Activated CD4-positive, alpha-beta T cell treated with anti-CD3 and anti-CD28 coated beads for 1 hour (primary cell): ENCODE results near the gene C1orf210.

Experiments
- DNase-seq: peaks from one replicate; pipeline ENCODE4 v3.0.0-alpha.2; 2020

The C1orf210 gene

GRCh38 chr1:43272161-43272560 is 13.2 kb downstream of the C1orf210 start:
- no peak for DNase-seq

DNA sequence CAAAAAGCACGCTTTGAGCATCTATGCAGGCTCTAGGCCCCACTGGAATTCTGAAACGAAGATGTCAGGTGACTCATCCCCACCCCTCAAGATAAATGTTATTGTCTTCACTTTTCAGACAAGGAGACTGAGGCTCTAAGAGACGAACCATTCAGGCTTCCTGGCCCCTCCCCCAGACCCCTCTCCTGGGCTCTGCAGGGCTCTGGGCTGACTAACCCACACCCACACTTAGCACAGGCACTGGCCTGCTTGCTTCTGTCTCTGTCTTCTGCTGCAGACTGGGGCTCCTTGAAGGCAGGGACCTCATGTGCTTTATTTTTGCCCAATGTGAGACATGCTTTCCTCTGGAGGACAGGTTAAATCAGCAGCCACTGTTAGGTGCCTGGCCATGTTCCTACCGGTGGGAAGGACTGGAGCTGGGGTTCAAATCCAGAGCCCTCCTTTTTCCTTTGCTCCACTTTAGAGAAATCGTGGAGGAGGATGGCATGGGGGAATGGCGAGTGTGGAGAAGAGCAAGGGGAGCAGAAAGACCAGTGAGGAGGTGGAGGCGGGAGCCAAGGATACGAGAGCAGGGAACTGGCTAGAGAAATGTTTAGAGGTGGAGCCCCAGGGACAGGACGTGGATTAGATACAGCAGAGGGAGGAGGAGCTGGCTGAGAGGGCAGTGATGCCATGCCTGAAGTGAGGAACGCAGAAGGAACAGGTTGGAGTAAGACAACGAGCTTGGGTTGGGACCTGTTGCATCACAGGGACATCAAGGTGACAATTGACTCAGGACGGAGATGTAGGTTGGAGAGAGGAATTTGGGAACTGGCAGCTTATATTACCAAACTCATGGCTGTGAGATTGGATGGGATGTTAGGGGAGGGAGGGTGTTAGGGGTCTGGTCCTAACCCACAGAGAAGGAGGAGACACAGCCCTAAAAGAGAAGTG is 13.9 kb downstream of the C1orf210 start:
- no peak for DNase-seq

DNA sequence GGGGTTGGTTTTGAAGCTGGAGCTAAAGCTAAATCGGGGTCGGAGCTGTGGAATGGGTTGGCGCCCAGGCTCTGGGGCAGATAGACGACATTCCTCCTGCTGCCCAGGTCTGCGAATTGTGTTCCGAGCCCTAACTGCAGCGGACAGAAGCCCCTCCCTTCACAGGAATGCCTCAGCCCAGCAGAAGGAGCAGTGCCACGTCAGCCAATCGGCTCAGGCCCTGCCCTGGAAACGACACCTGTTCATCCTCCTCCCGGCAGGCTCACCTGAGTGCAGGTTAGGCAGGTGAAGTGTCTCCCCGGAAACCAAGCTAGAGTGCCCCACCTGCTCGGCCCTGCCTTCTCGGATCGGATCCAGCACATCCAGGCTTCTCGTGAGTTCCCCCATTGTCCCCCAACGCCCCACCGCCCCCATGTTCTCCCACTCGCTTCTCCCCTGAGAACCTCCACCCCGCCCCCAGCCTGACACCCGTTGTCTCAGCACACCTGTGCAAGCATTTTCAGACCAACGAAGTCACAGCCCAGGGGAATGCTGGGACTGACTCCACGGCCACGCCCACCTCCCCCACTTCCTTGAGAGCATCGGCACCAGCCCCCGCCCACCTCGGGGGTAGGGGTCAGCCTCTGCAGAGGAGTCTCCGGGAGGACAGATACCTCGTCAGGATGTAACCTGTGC is 14.8 kb downstream of the C1orf210 start:
- DNase-seq = no peak

- no peak for DNase-seq
These were observed 15.6 kb downstream of the C1orf210 start, which contains the start of gene TMEM125 for GRCh38 chr1:43269627-43270375. Gene TMEM125 (plus strand): TSS chr1:43269983. CDS start chr1:43272723, 2,740 bp downstream.

DNA sequence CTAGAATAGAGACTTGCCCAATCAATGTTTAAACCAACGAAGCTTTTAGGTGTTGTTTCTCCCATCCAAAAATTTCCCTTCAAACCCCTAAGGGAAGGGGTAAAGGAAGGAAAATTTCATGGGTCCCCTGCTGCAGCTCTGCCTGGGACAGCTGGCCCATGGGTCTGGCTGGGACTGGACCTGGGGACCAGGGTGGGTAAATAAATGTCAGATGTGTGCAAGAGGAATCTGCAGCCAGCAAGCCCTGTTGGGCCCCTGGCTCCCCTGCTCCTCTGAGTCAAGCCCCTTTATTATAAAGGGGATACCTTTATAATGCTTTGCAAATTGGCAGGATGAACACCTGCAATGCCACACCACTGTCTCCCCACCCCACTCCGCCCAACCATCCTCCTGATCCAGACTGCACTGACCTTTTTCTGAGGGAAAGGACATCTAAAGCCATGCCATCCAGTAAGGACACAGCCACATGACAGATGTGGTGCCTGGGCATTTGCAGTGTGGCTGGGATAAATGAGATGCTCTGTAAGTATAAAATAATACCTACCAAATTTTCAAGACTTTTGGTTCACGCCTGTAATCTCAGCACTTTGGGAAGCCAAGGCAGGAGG is 17.5 kb downstream of the C1orf210 start:
- no peak for DNase-seq

GRCh38 chr1:43267291-43267805 is 18.0 kb downstream of the C1orf210 start:
- DNase-seq = no peak

DNA sequence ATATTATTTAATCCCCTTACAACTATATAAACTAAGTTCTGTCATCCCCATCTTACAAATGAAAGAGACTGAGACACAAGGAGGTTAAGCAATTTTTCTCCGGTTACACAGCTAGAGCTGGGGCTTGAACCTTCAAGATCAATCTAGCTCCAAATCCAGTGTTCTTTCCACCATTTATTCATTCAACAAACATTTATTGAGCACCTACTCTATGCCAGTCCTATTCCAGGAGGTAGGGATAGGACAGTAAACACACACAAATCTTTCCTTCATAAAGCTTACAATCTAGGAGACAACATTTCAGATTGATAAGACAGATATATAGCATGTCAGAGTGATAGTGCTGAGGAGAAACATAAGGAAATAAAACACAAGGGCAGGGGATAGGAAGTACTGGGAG is 18.5 kb downstream of the C1orf210 start:
- DNase-seq = no peak

DNA sequence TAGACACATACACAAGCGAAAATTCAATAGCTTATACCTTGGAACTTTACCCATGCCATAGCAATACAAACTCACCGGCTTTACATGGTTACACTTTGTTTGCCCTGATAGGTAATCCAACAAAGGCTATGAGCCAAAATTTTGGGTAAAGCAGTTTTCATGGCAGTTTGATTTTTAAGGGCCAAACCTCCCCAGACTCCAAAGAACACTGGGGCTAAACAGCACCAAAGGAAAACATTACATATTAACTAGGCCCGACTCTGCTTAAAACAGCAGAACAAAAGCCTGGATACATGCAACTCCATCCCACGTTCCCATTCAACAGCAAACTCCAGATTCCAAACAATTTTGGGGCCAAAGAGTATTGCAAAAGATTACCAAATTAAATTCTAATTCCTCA is 19.9 kb downstream of the C1orf210 start:
- no peak for DNase-seq

DNA sequence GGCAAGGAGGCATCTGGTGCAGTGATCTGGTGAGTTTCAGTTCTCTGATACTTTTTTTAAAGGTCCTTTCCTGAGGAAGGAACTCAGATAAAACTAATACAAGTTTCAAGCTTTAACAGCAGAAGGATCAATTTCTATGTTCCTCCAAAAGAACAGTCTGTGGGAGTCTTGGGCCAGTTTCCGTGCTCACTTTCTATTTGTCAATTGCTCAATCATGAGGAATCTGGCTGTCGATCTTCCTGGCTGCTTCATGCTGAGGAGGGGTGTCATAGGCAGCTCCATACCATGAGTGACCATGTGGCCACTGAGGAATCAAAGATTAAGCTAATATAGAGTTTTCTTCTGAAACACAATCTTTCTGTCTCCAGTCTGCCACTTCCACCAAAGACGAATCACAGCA is 27.0 kb downstream of the C1orf210 start:
- no peak for DNase-seq

GRCh38 chr1:43256675-43257570 is 28.5 kb downstream of the C1orf210 start:
- no peak for DNase-seq

DNA sequence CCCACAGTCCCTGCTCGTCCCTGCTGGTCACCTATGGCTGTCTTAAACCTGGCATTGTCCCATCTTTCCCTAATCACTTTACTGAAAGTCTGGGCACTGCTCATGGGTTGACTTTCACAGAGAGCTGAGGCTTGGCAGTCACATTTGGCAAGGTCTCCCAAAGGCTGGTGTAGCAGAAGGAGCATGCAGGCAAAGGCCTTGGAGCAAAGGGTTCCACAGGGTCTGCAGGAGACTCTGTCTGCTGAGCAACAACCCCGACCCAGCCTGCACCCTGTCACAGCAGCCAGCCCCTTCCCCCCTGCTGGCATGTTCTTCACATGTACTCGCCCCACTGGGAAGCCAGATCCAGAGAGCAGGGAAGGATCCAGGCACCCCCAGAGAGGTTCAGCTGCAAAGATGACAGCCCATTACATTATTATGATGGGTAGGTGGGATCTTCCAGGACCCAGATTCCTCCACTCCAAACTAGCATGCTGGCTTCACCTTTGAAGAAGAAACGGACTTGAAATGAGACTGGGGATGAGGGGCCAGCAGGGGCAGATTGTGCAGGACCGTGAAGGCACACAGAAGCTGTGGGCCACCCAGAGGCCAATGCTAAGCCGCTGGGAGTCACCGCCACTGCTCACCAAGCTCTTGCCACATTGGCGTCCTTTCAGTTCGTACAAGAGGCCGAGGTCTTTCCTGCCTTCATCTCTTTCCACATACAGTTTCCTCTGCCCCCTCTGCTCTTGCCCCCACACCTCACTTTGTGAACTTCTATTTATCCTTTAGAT is 29.8 kb downstream of the C1orf210 start:
- no peak for DNase-seq

GRCh38 chr1:43253876-43254275 is 31.5 kb downstream of the C1orf210 start:
- no peak for DNase-seq

GRCh38 chr1:43253173-43253572 is 32.2 kb downstream of the C1orf210 start:
- no peak for DNase-seq

- DNase-seq = no peak
These were observed 33.2 kb downstream of the C1orf210 start for GRCh38 chr1:43252225-43252624.

DNA sequence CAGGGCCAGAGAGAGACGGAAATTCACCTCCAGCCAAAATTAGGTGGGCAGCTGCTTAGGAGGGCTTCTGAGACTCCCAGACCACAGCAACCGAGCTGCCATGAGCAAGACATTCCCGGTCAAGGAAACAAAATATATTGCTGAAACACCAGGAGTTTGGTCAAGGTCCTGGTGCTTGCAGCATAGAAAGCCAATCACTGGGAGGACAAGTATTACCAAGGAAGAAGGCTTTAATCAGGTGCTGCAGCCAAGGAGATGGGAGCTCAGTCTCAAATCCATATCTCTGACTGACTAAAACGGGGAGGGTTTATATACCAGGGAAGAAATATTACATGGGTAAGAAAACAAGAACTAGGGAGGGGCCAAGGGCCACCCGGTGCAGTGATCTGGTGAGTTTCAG is 34.4 kb downstream of the C1orf210 start:
- no peak for DNase-seq

- no peak for DNase-seq
These were observed 35.0 kb downstream of the C1orf210 start for GRCh38 chr1:43250351-43250761.

DNA sequence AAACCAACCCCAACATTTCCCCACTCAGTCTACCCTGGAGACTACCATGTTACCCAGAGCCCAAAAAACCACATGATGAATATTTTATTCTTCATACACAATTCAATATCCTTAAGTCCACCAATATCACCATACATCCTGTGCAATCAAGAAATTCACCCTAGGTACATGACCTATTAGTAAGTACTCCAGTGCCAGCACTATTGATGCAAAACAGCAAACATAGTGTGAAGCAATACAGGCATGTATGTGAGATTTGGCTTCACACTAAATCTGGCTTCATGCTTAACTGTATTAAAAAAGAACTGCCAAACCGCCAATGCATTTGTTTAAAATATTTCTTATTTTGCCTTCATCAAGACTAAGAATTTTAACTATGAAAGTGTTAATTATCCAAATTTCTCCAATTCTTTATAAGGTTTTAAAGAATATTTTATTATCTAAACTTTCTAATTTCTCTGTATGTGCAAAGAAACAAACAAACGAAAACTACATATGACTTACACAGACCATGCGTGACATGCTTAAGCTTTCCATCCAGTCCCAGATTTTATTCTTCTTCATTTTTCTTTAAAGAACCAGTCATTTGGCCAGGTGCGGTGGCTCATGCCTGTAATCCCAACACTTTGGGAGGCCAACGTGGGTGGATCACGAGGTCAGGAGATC is 38.0 kb downstream of the C1orf210 start:
- DNase-seq = no peak

DNA sequence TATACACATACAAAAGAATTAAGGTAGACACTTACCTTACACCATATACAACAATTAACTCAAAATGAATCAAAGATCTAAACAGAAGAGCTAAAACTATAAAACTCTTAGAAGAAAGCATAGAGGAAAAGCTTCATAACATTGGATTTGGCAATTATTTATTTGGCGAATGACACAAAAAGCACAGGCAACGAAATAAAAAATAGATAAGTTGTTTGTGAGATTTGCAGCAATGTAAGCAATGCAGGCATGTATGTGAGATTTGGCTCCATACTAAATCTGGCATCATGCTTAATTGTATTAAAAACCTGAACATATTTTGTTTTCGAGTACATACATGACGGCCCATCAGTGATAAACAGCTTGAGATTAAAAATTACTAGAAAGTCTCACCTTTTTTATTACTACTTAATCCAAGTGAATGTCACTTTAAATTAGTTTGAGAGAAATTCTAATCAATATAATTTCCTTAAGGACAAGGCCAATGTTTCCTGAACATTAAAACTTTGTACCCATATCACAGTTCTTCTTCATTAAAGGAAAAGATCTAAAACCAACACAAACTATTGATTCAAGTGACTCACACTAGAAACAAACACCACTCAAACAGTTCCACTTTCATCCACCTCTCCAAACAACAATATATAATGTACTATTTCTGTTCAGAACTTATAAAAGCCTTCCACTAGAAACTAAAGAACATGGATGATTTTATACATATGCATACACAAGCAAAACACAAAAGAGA is 38.7 kb downstream of the C1orf210 start:
- DNase-seq = no peak

GRCh38 chr1:43243299-43243698 is 42.1 kb downstream of the C1orf210 start:
- no peak for DNase-seq
